ENCODE data around the gene ASPHD1. TPM values are rescaled to one million over a fixed set of nuclear protein-coding genes. Genes with fewer than 3 reads are reported as not detected.
A peak's percentile ranks its signal among the peaks of the same experiment; 100 is the strongest.

The ASPHD1 gene
- total and polyA plus RNA-seq, 7 experiments from 2014 or later: 0.27 TPM; not detected in 6

DNA sequence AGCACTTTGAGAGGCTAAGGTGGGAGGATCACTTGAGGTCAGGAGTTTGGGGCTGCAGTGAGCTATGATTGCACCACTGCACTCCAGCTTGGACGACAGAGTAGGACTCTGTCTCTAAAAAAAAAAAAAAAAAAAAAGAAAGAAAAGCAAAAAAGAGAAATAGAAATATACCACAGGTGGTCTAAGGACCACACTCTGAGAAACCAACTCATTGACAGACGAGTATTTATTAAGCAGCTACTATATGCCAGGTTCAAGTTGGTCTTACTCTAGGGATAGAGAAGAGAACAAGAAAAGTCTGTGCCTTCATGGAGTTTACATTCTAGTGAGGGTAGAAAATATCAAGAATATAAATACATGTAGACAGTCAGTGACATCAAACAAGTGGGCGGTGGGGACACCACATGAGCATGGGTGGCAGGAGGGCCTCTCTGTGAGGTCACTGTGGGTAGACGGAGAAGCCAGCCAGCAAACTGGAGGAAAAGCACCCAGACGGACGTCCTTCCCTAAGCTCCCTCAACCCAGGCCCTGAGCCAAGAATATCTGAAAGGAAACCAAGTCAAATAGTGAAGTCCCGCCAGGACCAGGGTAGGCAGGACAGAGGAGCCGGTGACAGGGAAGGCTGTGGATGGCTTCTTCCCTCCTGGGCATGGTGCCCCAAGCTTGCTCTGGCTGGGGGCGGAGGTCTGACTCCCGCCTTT is 42.0 kb upstream of the ASPHD1 start:
- Mint-ChIP-seq H3K4me1 (peaks cover 12 to 31% (median 21%) of the 10 kb centered on the region in 7 donors), H3K4me3 (no peak overlapping the region), H3K27me3 (no peaks in the 10 kb centered on the region), H3K36me3 (peaks cover 0 to 23% (median 5%) of the 10 kb centered on the region in 5 donors), H3K27ac (peak overlapping the region in 1 of 9 donors; percentile 11), H3K9me3 (no peaks in the 10 kb centered on the region)
- CTCF ChIA-PET: interaction anchor here (0.7 to 1.4 kb wide), 3 partner anchors 10 to 161 kb away, joined by 3 to 5 read pairs (median 3); no protein-coding TSS in a partner anchor
- no peak for DNase-seq
- H3K4me3 ChIP-seq (ENCODE audit: low read length): no peak overlapping the region
- no peak overlapping the region for H3K27ac ChIP-seq (ENCODE audit: low read depth, low read length)
- no peaks in the 10 kb centered on the region for H3K27me3 ChIP-seq (ENCODE audit: control insufficient read depth in 2 of 2, insufficient read depth in 2 of 2, low read length in 2 of 2)
- H3K4me1 ChIP-seq (ENCODE audit: control insufficient read depth in 2 of 2, insufficient read depth in 2 of 2, low read length in 2 of 2): peaks cover 13 to 17% of the 10 kb centered on the region in 2 donors
- intact Hi-C loops (cut with micrococcal nuclease): no loop called here
- no peaks in the 10 kb centered on the region for H3K9me3 ChIP-seq (ENCODE audit: control insufficient read depth in 2 of 3, low read length in 3 of 3)
- POLR2A ChIA-PET: interaction anchor here (0.6 to 1.0 kb wide), 5 partner anchors 10 to 194 kb away, joined by 3 to 4 read pairs (median 3); no protein-coding TSS in a partner anchor
- H3K36me3 ChIP-seq (ENCODE audit: control insufficient read depth in 2 of 3, insufficient read depth in 3 of 3, low read length in 3 of 3): peaks cover 0 to 42% (median 7%) of the 10 kb centered on the region in 3 experiments
- no peak for ATAC-seq

DNA sequence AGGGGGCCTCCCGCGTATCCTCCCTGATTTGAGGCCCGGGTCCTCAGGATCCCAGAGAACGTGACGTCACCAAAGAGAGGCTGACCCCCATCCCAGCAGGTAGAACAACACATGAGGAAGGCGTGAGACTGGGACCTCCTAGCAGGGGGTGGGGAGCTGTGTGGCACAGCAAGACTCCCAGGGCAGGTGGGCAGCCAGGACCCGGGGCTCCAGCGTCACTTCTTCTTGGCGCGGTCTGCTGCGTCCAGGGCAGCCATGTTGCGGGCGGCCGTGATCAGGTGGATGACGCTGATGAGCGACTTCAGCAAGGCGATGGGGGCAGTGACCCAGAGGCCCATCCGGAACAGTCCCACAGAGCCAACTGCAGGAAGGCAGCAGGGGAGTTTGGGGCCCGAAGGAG is 41.3 kb upstream of the ASPHD1 start:
- H3K27me3 ChIP-seq (ENCODE audit: control insufficient read depth in 2 of 2, insufficient read depth in 2 of 2, low read length in 2 of 2): no peaks in the 10 kb centered on the region
- no peak overlapping the region for H3K4me3 ChIP-seq (ENCODE audit: low read length)
- H3K9me3 Mint-ChIP-seq: no peaks in the 10 kb centered on the region
- peak overlapping the region in 1 of 9 donors; percentile 62 for H3K27ac Mint-ChIP-seq
- peaks cover 13 to 17% of the 10 kb centered on the region in 2 donors for H3K4me1 ChIP-seq (ENCODE audit: control insufficient read depth in 2 of 2, insufficient read depth in 2 of 2, low read length in 2 of 2)
- no peaks in the 10 kb centered on the region for H3K9me3 ChIP-seq (ENCODE audit: control insufficient read depth in 2 of 3, low read length in 3 of 3)
- ChIA-PET CTCF (interaction anchor here (1.4 kb wide), 1 partner anchor 11 kb away, joined by 3 read pairs; no protein-coding TSS in a partner anchor), POLR2A (interaction anchor here (0.6 to 1.0 kb wide), 3 partner anchors 39 to 102 kb away, joined by 3 to 4 read pairs (median 3); no protein-coding TSS in a partner anchor)
- H3K36me3 ChIP-seq (ENCODE audit: control insufficient read depth in 2 of 3, insufficient read depth in 3 of 3, low read length in 3 of 3): peaks cover 0 to 42% (median 7%) of the 10 kb centered on the region in 3 experiments
- intact Hi-C loops (cut with micrococcal nuclease): no loop called here
- peak overlapping the region in 1 of 10 donors; percentile 29 for H3K4me3 Mint-ChIP-seq
- peaks cover 12 to 35% (median 26%) of the 10 kb centered on the region in 7 donors for H3K4me1 Mint-ChIP-seq
- DNase-seq (no peak), ATAC-seq (no peak)
- H3K27ac ChIP-seq (ENCODE audit: low read depth, low read length): no peak overlapping the region
- no peaks in the 10 kb centered on the region for H3K27me3 Mint-ChIP-seq
- peaks cover 0 to 23% (median 5%) of the 10 kb centered on the region in 5 donors for H3K36me3 Mint-ChIP-seq

DNA sequence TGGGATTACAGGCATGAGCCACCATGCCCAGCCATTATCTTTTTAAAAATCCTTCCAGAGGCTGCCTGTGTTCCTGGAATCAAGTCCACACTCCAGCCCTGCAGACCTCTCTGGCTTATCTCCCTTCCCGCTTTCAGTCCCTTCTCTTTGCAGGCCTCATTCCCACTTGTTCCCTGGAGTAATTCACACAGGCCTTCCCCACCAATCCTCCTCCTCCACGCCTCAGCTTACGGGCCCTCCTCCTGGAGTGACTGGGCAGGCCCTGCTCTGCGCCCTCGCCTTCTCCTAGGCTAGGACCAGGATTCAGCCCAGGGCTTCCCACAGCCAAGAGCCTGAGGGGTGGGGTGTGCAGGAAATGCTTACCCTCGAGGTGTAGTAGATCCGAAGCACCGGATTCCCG is 40.1 kb upstream of the ASPHD1 start:
- Mint-ChIP-seq H3K36me3 (peaks cover 0 to 23% (median 5%) of the 10 kb centered on the region in 5 donors), H3K4me1 (peaks cover 12 to 35% (median 26%) of the 10 kb centered on the region in 7 donors), H3K9me3 (no peaks in the 10 kb centered on the region), H3K27ac (peak overlapping the region in 3 of 9 donors; percentile 5 to 67 (median 43)), H3K4me3 (peak overlapping the region in 3 of 10 donors; percentile 45 to 96 (median 75)), H3K27me3 (no peaks in the 10 kb centered on the region)
- ChIA-PET POLR2A (interaction anchor here (1.0 kb wide), 2 partner anchors 41 to 194 kb away, joined by 4 to 5 read pairs; no protein-coding TSS in a partner anchor), CTCF (interaction anchor here (0.6 kb wide), 1 partner anchor 66 kb away, joined by 4 read pairs; the partner anchor contains the start of gene KCTD13)
- no peak overlapping the region for H3K27ac ChIP-seq (ENCODE audit: low read depth, low read length)
- ATAC-seq (no peak), DNase-seq (no peak)
- no peak overlapping the region for H3K4me3 ChIP-seq (ENCODE audit: low read length)
- H3K36me3 ChIP-seq (ENCODE audit: control insufficient read depth in 2 of 3, insufficient read depth in 3 of 3, low read length in 3 of 3): peaks cover 0 to 42% (median 7%) of the 10 kb centered on the region in 3 experiments
- no peaks in the 10 kb centered on the region for H3K27me3 ChIP-seq (ENCODE audit: control insufficient read depth in 2 of 2, insufficient read depth in 2 of 2, low read length in 2 of 2)
- H3K9me3 ChIP-seq (ENCODE audit: control insufficient read depth in 2 of 3, low read length in 3 of 3): no peaks in the 10 kb centered on the region
- intact Hi-C loops (cut with micrococcal nuclease): loop anchor here in 1 of 2 donors (5.0 kb wide), 2 partner anchors 42 to 158 kb away; partner anchors contain the start of gene ASPHD1
- peaks cover 13 to 17% of the 10 kb centered on the region in 2 donors for H3K4me1 ChIP-seq (ENCODE audit: control insufficient read depth in 2 of 2, insufficient read depth in 2 of 2, low read length in 2 of 2)

DNA sequence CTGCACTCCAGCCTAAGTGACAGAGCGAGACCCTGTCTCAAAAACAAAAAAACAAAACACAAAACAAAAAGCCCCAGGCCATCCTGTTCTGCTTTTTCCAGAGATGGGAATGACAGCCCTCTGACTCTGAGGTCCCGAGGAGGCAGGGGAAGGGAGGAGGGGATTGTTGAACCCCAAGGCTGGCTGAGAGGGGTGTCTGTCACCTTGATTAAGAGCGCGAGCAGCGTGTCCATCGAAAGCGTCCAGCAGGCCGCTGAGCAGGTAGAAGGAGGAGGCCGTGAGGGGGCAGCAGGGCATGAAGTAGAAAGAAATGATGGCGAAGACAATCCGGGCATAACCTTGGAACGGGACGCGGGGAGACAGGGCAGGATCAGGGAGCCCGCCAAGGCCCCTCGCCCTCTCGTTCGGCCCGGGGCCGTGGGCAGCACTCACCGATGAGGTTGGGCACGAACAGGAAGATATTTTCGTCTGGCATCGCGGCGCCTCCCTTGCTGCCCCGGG is 37.9 kb upstream of the ASPHD1 start:
- no peaks in the 10 kb centered on the region for H3K9me3 ChIP-seq (ENCODE audit: control insufficient read depth in 2 of 3, low read length in 3 of 3)
- peaks cover 13 to 17% of the 10 kb centered on the region in 2 donors for H3K4me1 ChIP-seq (ENCODE audit: control insufficient read depth in 2 of 2, insufficient read depth in 2 of 2, low read length in 2 of 2)
- H3K27ac ChIP-seq (ENCODE audit: low read depth, low read length): peak overlapping the region; percentile 90
- Mint-ChIP-seq H3K27me3 (no peaks in the 10 kb centered on the region), H3K36me3 (peaks cover 0 to 23% (median 5%) of the 10 kb centered on the region in 5 donors), H3K27ac (peak overlapping the region; percentile 82 to 100 (median 93)), H3K4me1 (peaks cover 12 to 35% (median 26%) of the 10 kb centered on the region in 7 donors), H3K9me3 (no peaks in the 10 kb centered on the region), H3K4me3 (peak overlapping the region; percentile 83 to 100 (median 96))
- peaks cover 0 to 42% (median 7%) of the 10 kb centered on the region in 3 experiments for H3K36me3 ChIP-seq (ENCODE audit: control insufficient read depth in 2 of 3, insufficient read depth in 3 of 3, low read length in 3 of 3)
- DNase-seq (no peak), ATAC-seq (no peak)
- H3K4me3 ChIP-seq (ENCODE audit: low read length): peak overlapping the region; percentile 66
- ChIA-PET POLR2A (interaction anchor here (1.0 to 3.5 kb wide), 8 partner anchors 12 to 133 kb away, joined by 3 to 11 read pairs (median 4); partner anchors contain the start of genes HIRIP3, INO80E, MAZ and TAOK2), CTCF (interaction anchor here (0.6 to 1.0 kb wide), 2 partner anchors 134 to 250 kb away, joined by 4 to 6 read pairs; no protein-coding TSS in a partner anchor)
- H3K27me3 ChIP-seq (ENCODE audit: control insufficient read depth in 2 of 2, insufficient read depth in 2 of 2, low read length in 2 of 2): no peaks in the 10 kb centered on the region
- intact Hi-C loops (cut with micrococcal nuclease): loop anchor here in 1 of 2 donors (2.0 to 5.0 kb wide), 3 partner anchors 40 to 160 kb away; partner anchors contain the start of gene ASPHD1

DNA sequence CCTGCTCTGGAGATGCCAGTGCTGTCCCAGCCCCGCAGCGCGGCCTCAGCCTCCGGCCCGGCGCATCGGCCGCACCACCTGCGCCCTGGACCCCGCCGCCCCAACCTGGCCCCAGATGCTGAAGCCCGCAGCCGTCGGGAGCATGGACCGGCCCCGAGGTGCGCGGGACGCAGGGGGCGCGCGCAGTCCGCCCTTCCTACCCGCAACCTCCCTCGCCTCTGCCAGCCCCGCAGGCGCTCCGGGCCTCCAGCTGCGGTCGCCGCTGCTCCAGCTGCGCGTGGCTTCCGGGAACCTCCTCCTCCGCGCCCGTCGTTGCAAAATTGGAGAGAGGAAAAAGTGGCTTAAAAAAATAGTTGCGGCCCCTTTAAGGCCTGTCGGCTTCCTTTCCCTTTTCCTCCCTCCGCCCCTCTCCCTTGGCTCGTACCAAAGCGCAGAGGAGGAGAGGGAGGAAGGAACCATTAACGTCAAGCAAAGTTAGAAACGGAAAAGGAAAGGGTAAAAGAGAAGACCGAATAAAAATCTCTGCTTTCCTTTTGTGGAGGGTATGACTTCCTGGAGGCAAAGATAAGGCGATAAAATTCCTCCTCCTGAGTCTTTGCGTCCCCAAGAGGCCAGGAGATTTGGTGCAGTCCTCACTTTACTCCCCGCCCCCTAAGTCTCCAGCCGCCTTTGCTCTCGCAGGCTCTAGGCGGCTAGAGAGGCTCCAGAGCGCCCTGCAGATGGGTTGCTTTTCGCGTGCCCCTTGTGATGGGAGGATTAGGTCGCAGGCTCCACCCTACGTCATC is 37.2 kb upstream of the ASPHD1 start, which contains the start of gene CDIPT:
CDIPT (minus strand) TSS at position 343 of the 785 bp plus-strand sequence. CDS start 369 bp downstream, outside the sequence.
- CTCF ChIA-PET: interaction anchor here (0.6 to 1.6 kb wide), 4 partner anchors 15 to 251 kb away, joined by 3 to 8 read pairs (median 5); partner anchors contain the start of gene PAGR1
- H3K36me3 ChIP-seq (ENCODE audit: control insufficient read depth in 2 of 3, insufficient read depth in 3 of 3, low read length in 3 of 3): peaks cover 0 to 39% (median 7%) of the 10 kb centered on the region in 3 experiments
- intact Hi-C loops (cut with micrococcal nuclease): loop anchor here (1.0 to 5.0 kb wide), 19 partner anchors 37 to 795 kb away; partner anchors contain the start of genes ASPHD1 (in 2 of the 2), INO80E (in 2 of the 2), KCTD13 (in 2 of the 2) and KIF22 (in 2 of the 2)

More for the DNA sequence above, 37.2 kb upstream of the ASPHD1 start, which contains the start of gene CDIPT:
- ATAC-seq: peak; percentile 99
- peak within 1 kb of the TSS; percentile 83 to 100 (median 96) for H3K4me3 Mint-ChIP-seq
- peak within 1 kb of the TSS; percentile 90 for H3K27ac ChIP-seq (ENCODE audit: low read depth, low read length)
- DNase-seq: peak; percentile 76 to 97 (median 93)
- H3K27me3 Mint-ChIP-seq: peaks cover 0 to 3% (median 0%) of the 10 kb centered on the region in 5 donors
- POLR2A ChIA-PET: interaction anchor here (0.7 to 3.5 kb wide), 10 partner anchors 12 to 133 kb away, joined by 3 to 11 read pairs (median 4); partner anchors contain the start of genes HIRIP3, INO80E, TAOK2 and TMEM219
- H3K27me3 ChIP-seq (ENCODE audit: control insufficient read depth in 2 of 2, insufficient read depth in 2 of 2, low read length in 2 of 2): no peaks in the 10 kb centered on the region
- H3K4me1 Mint-ChIP-seq: peaks cover 12 to 35% (median 26%) of the 10 kb centered on the region in 7 donors
- no peaks in the 10 kb centered on the region for H3K9me3 ChIP-seq (ENCODE audit: control insufficient read depth in 2 of 3, low read length in 3 of 3)
- peaks cover 0 to 23% (median 5%) of the 10 kb centered on the region in 5 donors for H3K36me3 Mint-ChIP-seq
- H3K27ac Mint-ChIP-seq: peak within 1 kb of the TSS; percentile 93 to 100 (median 99)
- H3K9me3 Mint-ChIP-seq: no peaks in the 10 kb centered on the region
- H3K4me3 ChIP-seq (ENCODE audit: low read length): peak within 1 kb of the TSS; percentile 66
- peaks cover 13 to 17% of the 10 kb centered on the region in 2 donors for H3K4me1 ChIP-seq (ENCODE audit: control insufficient read depth in 2 of 2, insufficient read depth in 2 of 2, low read length in 2 of 2)

Data from naive thymus-derived CD4-positive, alpha-beta T cell (primary cell).